ENCODE measurements around the gene MLXIP.

DNA sequence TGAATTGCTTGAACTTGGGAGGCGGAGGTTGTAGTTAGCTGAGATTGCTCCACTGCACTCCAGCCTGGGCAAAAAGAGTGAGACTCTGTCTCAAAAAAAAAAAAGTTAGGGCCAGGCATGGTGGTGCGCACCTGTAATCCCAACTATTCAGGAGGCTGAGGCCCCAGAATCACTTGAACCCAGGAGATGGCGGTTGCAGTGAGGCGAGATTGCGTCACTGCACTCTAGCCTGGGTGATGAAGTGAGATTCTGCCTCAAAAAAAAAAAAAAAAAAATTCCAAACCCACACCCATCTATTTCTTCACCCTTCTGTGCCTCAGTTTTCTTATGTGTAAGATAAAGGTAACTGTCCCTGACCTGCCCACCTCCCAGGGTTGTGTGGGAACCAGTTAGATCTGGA is 11.0 kb upstream of the MLXIP start:
- TF ChIP-seq, protein P1, sequence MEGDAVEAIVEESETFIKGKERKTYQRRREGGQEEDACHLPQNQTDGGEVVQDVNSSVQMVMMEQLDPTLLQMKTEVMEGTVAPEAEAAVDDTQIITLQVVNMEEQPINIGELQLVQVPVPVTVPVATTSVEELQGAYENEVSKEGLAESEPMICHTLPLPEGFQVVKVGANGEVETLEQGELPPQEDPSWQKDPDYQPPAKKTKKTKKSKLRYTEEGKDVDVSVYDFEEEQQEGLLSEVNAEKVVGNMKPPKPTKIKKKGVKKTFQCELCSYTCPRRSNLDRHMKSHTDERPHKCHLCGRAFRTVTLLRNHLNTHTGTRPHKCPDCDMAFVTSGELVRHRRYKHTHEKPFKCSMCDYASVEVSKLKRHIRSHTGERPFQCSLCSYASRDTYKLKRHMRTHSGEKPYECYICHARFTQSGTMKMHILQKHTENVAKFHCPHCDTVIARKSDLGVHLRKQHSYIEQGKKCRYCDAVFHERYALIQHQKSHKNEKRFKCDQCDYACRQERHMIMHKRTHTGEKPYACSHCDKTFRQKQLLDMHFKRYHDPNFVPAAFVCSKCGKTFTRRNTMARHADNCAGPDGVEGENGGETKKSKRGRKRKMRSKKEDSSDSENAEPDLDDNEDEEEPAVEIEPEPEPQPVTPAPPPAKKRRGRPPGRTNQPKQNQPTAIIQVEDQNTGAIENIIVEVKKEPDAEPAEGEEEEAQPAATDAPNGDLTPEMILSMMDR (IDR thresholded peaks at IDR 0.05), result no peak
- TF ChIP-seq, protein P2, sequence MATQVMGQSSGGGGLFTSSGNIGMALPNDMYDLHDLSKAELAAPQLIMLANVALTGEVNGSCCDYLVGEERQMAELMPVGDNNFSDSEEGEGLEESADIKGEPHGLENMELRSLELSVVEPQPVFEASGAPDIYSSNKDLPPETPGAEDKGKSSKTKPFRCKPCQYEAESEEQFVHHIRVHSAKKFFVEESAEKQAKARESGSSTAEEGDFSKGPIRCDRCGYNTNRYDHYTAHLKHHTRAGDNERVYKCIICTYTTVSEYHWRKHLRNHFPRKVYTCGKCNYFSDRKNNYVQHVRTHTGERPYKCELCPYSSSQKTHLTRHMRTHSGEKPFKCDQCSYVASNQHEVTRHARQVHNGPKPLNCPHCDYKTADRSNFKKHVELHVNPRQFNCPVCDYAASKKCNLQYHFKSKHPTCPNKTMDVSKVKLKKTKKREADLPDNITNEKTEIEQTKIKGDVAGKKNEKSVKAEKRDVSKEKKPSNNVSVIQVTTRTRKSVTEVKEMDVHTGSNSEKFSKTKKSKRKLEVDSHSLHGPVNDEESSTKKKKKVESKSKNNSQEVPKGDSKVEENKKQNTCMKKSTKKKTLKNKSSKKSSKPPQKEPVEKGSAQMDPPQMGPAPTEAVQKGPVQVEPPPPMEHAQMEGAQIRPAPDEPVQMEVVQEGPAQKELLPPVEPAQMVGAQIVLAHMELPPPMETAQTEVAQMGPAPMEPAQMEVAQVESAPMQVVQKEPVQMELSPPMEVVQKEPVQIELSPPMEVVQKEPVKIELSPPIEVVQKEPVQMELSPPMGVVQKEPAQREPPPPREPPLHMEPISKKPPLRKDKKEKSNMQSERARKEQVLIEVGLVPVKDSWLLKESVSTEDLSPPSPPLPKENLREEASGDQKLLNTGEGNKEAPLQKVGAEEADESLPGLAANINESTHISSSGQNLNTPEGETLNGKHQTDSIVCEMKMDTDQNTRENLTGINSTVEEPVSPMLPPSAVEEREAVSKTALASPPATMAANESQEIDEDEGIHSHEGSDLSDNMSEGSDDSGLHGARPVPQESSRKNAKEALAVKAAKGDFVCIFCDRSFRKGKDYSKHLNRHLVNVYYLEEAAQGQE (IDR thresholded peaks at IDR 0.05; ENCODE audit: insufficient read depth in 1 of 2, low read depth in 2 of 2, low read length in 1 of 2), result no peak
- no peak for TF ChIP-seq SIN3A (IDR thresholded peaks at IDR 0.05; ENCODE audit: borderline replicate concordance, insufficient read depth, low read depth, low read length)

Data from Panc1 (cell line).